Measurements from ENCODE around the gene CYBB.

CYBB gene

DNA sequence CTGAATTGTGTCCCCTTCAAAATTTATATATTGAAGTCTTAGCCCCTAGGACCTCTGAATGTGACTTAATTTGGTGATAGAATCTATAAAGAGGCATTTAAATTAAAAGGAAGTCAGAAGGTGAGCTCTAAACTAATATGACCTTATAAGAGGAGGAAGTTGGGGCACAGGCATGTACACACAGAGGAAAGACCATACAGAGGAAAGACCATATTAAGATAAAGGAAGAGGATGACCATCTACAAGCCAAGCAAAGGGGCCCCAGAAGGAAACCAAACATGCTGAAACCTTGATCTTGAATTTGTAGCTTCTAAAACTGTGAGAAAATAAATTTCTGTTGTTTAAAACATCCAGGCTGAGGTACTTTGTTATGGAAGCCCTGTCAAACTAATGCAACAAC lies 26.9 kb upstream of the CYBB start:
- in situ Hi-C loops (cut with MboI; ENCODE audit: low pct_unique_long_range_greater_than_20kb, low sequenced_read_pairs, unreplicated experiment) = loop anchor here (5.0 kb wide), 1 partner anchor 69 kb away; no protein-coding TSS in a partner anchor
- DNase-seq (ENCODE audit: low spot score) = no peak
- TF ChIP-seq CTCF (IDR thresholded peaks at IDR 0.05; ENCODE audit: extremely low read depth, insufficient read depth, missing control alignments) = no peak

GRCh38 chrX:37753384-37753783 lies 26.5 kb upstream of the CYBB start:
- in situ Hi-C loops (cut with MboI; ENCODE audit: low pct_unique_long_range_greater_than_20kb, low sequenced_read_pairs, unreplicated experiment) = loop anchor here (5.0 kb wide), 1 partner anchor 69 kb away; no protein-coding TSS in a partner anchor
- no peak for TF ChIP-seq CTCF (IDR thresholded peaks at IDR 0.05; ENCODE audit: extremely low read depth, insufficient read depth, missing control alignments)
- DNase-seq (ENCODE audit: low spot score) = no peak

- no peak for DNase-seq (ENCODE audit: low spot score)
- in situ Hi-C loops (cut with MboI; ENCODE audit: low pct_unique_long_range_greater_than_20kb, low sequenced_read_pairs, unreplicated experiment) = loop anchor here (5.0 kb wide), 1 partner anchor 68 kb away; no protein-coding TSS in a partner anchor
- no peak for TF ChIP-seq CTCF (IDR thresholded peaks at IDR 0.05; ENCODE audit: extremely low read depth, insufficient read depth, missing control alignments)
Observed at GRCh38 chrX:37754516-37754915, 25.3 kb upstream of the CYBB start.

- no peak for DNase-seq (ENCODE audit: low spot score)
- TF ChIP-seq CTCF (IDR thresholded peaks at IDR 0.05; ENCODE audit: extremely low read depth, insufficient read depth, missing control alignments) = no peak
- in situ Hi-C loops (cut with MboI; ENCODE audit: low pct_unique_long_range_greater_than_20kb, low sequenced_read_pairs, unreplicated experiment) = no loop called here
Observed at GRCh38 chrX:37755025-37755424, 24.8 kb upstream of the CYBB start.

- TF ChIP-seq CTCF (IDR thresholded peaks at IDR 0.05; ENCODE audit: extremely low read depth, insufficient read depth, missing control alignments) = no peak
- no peak for DNase-seq (ENCODE audit: low spot score)
- in situ Hi-C loops (cut with MboI; ENCODE audit: low pct_unique_long_range_greater_than_20kb, low sequenced_read_pairs, unreplicated experiment) = no loop called here
Observed at GRCh38 chrX:37757082-37757481, 22.8 kb upstream of the CYBB start.

DNA sequence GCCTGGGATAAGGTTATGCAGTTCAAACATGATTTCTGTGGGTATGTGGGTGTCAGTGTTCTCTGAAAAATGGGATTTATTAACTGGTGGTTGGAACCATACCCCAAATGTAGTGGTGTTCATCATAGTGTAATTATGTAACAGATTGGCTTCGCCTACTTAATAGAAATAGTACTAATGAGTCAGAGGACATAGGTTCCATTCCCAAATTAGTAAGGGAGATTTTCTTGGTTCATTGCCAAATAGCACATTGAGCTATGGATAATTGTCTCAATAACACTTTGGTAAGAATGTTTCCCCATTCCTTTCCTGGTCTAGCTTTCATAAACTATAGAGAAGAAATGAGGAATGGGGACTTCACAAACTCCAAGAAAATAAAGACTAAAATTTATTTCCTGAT lies 20.5 kb upstream of the CYBB start:
- in situ Hi-C loops (cut with MboI; ENCODE audit: low pct_unique_long_range_greater_than_20kb, low sequenced_read_pairs, unreplicated experiment) = no loop called here
- no peak for TF ChIP-seq CTCF (IDR thresholded peaks at IDR 0.05; ENCODE audit: extremely low read depth, insufficient read depth, missing control alignments)
- DNase-seq (ENCODE audit: low spot score) = no peak

All from GM13977 (cell line).